Measurements from ENCODE around the gene ZNF148.

DNA sequence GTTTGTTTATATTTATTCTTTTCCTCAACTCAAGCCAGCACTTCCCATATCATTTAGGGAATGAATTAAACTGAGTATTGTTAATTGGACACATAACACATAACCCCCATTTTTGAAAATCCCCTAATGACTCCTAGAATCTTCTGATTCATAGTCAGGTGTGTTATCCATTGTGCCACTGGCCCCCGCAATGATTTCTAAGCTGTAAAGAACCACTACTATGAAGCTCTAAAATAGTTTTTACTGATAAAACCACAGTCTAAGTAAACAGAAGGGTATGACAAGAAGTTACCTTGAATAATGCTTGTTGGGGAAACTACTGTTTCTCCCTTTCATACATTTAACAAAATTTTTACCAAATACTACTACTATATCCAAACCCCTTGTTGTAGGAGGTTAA lies 140.3 kb downstream of the ZNF148 start:
- TF ChIP-seq, protein P1, sequence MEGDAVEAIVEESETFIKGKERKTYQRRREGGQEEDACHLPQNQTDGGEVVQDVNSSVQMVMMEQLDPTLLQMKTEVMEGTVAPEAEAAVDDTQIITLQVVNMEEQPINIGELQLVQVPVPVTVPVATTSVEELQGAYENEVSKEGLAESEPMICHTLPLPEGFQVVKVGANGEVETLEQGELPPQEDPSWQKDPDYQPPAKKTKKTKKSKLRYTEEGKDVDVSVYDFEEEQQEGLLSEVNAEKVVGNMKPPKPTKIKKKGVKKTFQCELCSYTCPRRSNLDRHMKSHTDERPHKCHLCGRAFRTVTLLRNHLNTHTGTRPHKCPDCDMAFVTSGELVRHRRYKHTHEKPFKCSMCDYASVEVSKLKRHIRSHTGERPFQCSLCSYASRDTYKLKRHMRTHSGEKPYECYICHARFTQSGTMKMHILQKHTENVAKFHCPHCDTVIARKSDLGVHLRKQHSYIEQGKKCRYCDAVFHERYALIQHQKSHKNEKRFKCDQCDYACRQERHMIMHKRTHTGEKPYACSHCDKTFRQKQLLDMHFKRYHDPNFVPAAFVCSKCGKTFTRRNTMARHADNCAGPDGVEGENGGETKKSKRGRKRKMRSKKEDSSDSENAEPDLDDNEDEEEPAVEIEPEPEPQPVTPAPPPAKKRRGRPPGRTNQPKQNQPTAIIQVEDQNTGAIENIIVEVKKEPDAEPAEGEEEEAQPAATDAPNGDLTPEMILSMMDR (conservative IDR thresholded peaks at IDR 0.05; ENCODE audit: low read depth, low read length), result no peak
- no peak for TF ChIP-seq EZH2 (IDR thresholded peaks at IDR 0.05; ENCODE audit: borderline replicate concordance, low read depth, low read length, poor library complexity, severe bottlenecking)
